BE2C (cell line): ENCODE results near the gene DUS2.
"Not testable (repeated sequence)": the region's sequence is repeated elsewhere in the genome, so short reads cannot be mapped to it uniquely, and the experiment has no call there.

Experiments used
- DNase-seq: peaks from one replicate; pipeline ENCODE4 v3.0.0-alpha.2; 2020
- H3K27me3 ChIP-seq: fragments of 250-450 bp; sonication (Bioruptor Pico); 2 replicates; pipeline ENCODE4 v1.5.1; 2020; ENCODE audit warnings: mild to moderate bottlenecking
- H3K36me3 ChIP-seq: fragments of 250-450 bp; sonication (Bioruptor Pico); 2 replicates; pipeline ENCODE4 v1.5.1; 2020; ENCODE audit warnings: mild to moderate bottlenecking
- H3K4me1 ChIP-seq: fragments of 250-450 bp; sonication (Bioruptor Pico); 2 replicates; pipeline ENCODE4 v1.5.1; 2020
- H3K4me3 ChIP-seq: 2 replicates; pipeline ENCODE4 v1.5.1; 2011; ENCODE audit warnings: low read depth, low read length
- H3K9me3 ChIP-seq: fragments of 250-450 bp; sonication (Bioruptor Pico); 2 replicates; pipeline ENCODE4 v1.5.1; 2020
- TF ChIP-seq, protein P1 (sequence below): IDR thresholded peaks from 2 replicates; pipeline ENCODE4 v1.5.1; 2012; ENCODE audit warnings: mild to moderate bottlenecking, low read depth, low read length

DUS2 gene

DNA sequence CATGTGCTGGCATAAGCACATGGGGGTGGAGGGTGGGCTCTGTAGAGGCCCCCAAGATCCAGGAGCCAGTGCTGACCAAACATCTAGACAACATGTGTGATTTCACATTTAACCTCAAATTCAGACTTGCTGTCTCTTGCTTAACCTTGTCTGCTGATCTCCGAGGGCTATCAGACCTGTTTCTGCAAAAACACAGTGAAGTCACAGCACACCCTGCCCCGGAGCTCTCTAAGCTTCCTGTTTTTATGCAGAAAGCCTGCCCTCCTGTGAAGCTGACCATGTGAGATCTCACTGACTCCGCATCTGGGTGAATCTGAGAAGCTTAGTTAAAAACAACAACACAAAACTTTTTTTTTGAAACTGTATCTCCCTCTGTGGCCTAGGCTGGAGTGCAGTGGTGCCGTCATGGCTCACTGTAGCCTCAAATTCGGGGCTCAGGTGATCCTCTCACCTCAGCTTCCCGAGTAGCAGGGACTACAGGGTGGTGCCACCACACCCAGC, 17.2 kb upstream of the DUS2 start:
- no peak overlapping the region for H3K4me3 ChIP-seq
- H3K27me3 ChIP-seq: no peaks in the 10 kb centered on the region
- TF ChIP-seq, protein P1, sequence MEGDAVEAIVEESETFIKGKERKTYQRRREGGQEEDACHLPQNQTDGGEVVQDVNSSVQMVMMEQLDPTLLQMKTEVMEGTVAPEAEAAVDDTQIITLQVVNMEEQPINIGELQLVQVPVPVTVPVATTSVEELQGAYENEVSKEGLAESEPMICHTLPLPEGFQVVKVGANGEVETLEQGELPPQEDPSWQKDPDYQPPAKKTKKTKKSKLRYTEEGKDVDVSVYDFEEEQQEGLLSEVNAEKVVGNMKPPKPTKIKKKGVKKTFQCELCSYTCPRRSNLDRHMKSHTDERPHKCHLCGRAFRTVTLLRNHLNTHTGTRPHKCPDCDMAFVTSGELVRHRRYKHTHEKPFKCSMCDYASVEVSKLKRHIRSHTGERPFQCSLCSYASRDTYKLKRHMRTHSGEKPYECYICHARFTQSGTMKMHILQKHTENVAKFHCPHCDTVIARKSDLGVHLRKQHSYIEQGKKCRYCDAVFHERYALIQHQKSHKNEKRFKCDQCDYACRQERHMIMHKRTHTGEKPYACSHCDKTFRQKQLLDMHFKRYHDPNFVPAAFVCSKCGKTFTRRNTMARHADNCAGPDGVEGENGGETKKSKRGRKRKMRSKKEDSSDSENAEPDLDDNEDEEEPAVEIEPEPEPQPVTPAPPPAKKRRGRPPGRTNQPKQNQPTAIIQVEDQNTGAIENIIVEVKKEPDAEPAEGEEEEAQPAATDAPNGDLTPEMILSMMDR: no peak
- H3K36me3 ChIP-seq: no peaks in the 10 kb centered on the region
- H3K9me3 ChIP-seq: no peaks in the 10 kb centered on the region
- no peak for DNase-seq
- H3K4me1 ChIP-seq: no peaks in the 10 kb centered on the region

DNA sequence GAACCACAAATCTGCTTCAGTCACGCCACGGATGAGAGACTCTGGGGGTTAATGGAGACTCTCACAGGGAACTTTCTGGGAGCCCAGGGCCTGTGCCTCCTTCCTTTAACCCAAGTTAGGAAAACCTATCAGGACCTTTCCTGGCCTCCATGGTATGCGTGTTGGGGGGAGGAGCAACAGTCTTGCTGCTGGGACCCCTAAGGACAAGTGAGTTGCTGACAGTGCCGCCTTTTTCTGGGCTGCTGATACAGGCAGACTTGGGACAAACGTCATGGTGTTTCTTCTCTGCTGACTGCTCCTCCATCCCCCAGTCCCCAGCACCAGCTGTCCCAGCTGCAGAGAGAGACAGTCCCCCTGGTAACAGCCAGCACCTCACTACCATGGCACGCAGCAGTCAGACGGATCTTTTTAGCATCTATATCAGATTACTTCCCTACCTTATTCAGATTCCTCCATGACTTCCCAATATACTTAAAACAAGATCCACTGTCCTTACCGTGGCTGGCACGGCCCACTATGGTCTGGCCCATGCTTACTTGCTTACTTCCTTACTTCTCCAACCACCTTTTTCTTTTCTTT, 13.8 kb upstream of the DUS2 start:
- Histone ChIP-seq H3K27me3 (no peaks in the 10 kb centered on the region), H3K4me1 (no peaks in the 10 kb centered on the region), H3K4me3 (no peak overlapping the region), H3K9me3 (no peaks in the 10 kb centered on the region), H3K36me3 (no peaks in the 10 kb centered on the region)
- no peak for DNase-seq
- TF ChIP-seq, protein P1: no peak

DNA sequence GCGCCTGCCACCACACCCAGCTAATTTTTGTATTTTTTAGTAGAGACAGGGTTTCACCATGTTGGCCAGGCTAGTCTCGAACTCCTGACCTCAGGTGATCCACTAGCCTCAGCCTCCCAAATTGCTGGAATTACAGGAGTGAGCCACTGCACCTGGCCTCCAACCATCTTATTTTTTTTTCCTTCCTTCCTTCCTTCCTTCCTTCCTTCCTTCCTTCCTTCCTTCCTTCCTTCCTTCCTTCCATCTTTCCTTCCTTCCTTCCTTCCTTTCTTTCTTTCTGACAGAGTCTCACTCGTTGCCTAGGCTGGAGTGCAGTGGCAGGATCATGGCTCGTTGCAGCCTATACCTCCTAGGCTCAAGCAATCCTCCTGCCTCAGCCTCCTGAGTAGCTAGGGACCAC, 13.2 kb upstream of the DUS2 start:
- not testable (repeated sequence) for H3K27me3 ChIP-seq, H3K4me3 ChIP-seq, H3K9me3 ChIP-seq, H3K36me3 ChIP-seq, H3K4me1 ChIP-seq, DNase-seq

DNA sequence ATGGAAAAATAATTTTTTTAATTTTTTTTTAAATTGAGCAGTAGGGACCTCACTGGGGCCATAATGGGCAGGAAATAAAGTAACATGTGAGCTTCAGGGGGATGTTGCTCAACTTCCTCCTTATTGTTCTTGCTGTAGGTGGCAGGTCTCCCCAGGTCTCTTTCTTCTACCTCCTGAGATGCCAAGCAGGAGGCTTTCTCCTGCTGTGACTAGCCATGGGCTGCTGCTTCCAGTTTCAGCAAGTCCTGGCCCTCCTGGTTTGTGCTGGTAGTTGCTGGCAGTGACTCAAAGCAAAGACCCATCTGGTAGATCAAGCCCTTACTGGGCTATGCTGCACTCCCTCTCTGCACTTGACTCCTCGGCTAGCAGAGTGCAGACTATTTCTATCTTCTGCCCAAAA, 9.6 kb upstream of the DUS2 start:
- H3K4me3 ChIP-seq: no peak overlapping the region
- H3K27me3 ChIP-seq: no peaks in the 10 kb centered on the region
- TF ChIP-seq, protein P1: no peak
- no peak for DNase-seq
- H3K36me3 ChIP-seq: no peaks in the 10 kb centered on the region
- no peaks in the 10 kb centered on the region for H3K9me3 ChIP-seq
- H3K4me1 ChIP-seq: no peaks in the 10 kb centered on the region

DNA sequence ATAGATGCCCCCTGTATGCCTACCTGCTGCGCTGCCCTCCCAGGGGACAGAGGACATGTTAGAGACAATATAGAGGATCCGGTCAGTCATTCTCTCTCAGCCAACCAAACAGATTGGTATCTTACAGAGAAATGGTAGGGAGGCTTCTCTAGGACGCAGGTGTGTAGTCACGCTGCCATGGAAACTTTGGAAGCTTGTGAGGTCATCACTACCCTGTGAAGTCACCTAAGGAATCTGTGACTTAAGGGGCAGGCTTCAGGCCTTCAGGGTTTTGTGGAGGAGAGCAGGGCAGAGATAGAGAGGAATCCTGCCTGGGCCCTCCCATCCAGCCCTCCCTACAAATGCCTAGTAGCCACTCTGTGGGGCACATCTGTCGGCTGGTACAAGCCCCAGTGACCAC, 7.4 kb upstream of the DUS2 start, which contains the start of gene DPEP2NB:
TSS of gene DPEP2NB (minus strand) at position 231 of the 400 bp plus-strand sequence. CDS start at position 90, 141 bp downstream.
- no peaks in the 10 kb centered on the region for H3K4me1 ChIP-seq
- no peaks in the 10 kb centered on the region for H3K36me3 ChIP-seq
- no peaks in the 10 kb centered on the region for H3K9me3 ChIP-seq
- DNase-seq: no peak
- H3K4me3 ChIP-seq: no peak within 1 kb of the TSS
- H3K27me3 ChIP-seq: no peaks in the 10 kb centered on the region
- TF ChIP-seq, protein P1: no peak

DNA sequence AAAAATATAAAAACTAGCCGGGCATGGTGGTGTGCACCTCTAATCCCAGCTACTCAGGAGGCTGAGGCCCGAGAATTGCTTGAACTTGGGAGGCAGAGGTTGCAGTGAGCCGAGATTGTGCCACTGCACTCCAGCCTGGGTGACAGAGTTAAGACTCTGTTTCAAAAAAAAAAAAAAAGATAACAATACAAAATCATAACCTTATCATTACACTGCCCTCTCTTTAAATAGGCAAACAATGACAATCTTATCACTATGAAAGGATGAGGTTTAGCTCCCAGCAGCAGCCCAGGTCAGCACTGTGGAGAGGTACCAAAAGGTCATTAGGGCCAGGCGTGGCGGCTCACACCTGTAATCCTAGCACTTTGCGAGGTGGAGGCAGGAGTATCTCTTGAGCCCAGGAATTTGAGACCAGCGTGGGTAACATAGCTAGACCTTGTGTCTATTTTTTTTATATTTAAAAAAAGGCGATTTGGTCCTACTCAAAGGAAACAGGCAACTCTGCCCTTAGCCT, 3.9 kb upstream of the DUS2 start:
- TF ChIP-seq, protein P1: no peak
- Histone ChIP-seq H3K27me3 (no peaks in the 10 kb centered on the region), H3K4me3 (no peak overlapping the region), H3K4me1 (no peaks in the 10 kb centered on the region), H3K36me3 (peaks cover 11% of the 10 kb centered on the region), H3K9me3 (no peaks in the 10 kb centered on the region)
- DNase-seq: no peak
